ENCODE results near the gene ME2. TPM values are rescaled to one million over a fixed set of nuclear protein-coding genes. Genes with fewer than 3 reads are reported as not detected.
"Not testable (repeated sequence)": the region's sequence is repeated elsewhere in the genome, so short reads cannot be mapped to it uniquely, and the experiment has no call there.

Gene ME2
- total RNA-seq, 2 experiments from 2014 or later: 71.8 to 73.6 TPM

GRCh38 chr18:50870138-50870845 lies 8.6 kb upstream of the ME2 start:
- Mint-ChIP-seq H3K4me3 (no peak overlapping the region), H3K4me1 (no peaks in the 10 kb centered on the region), H3K36me3 (ENCODE audit: low read depth) (no peaks in the 10 kb centered on the region), H3K27me3 (peaks cover 2% of the 10 kb centered on the region), H3K9me3 (no peaks in the 10 kb centered on the region), H3K27ac (no peak overlapping the region)
- ChIA-PET POLR2A (interaction anchor here (1.1 to 2.2 kb wide), 2 partner anchors 8 to 160 kb away, joined by 3 to 8 read pairs; partner anchors contain the start of genes ME2 and SMAD4), CTCF (interaction anchor here (1.3 kb wide), 1 partner anchor 36 kb away, joined by 4 read pairs; no protein-coding TSS in a partner anchor)
- no peak for DNase-seq

- no peaks in the 10 kb centered on the region for H3K36me3 Mint-ChIP-seq (ENCODE audit: low read depth)
- no peaks in the 10 kb centered on the region for H3K4me1 Mint-ChIP-seq
- no peak overlapping the region for H3K27ac Mint-ChIP-seq
- no peaks in the 10 kb centered on the region for H3K9me3 Mint-ChIP-seq
- peaks cover 2% of the 10 kb centered on the region for H3K27me3 Mint-ChIP-seq
- no peak for DNase-seq
- no peak overlapping the region for H3K4me3 Mint-ChIP-seq
- CTCF ChIA-PET: interaction anchor here (1.1 kb wide), 1 partner anchor 51 kb away, joined by 4 read pairs; no protein-coding TSS in a partner anchor
- POLR2A ChIA-PET: no interaction called here
Measured at GRCh38 chr18:50871846-50872245, 7.1 kb upstream of the ME2 start.

- H3K4me3 Mint-ChIP-seq: no peak overlapping the region
- H3K27me3 Mint-ChIP-seq: peaks cover 2% of the 10 kb centered on the region
- peaks cover 17% of the 10 kb centered on the region for H3K4me1 Mint-ChIP-seq
- ChIA-PET POLR2A (interaction anchor here (0.9 kb wide), 1 partner anchor 153 kb away, joined by 3 read pairs; no protein-coding TSS in a partner anchor), CTCF (no interaction called here)
- DNase-seq: no peak
- H3K9me3 Mint-ChIP-seq: no peaks in the 10 kb centered on the region
- H3K27ac Mint-ChIP-seq: no peak overlapping the region
- H3K36me3 Mint-ChIP-seq (ENCODE audit: low read depth): peaks cover 6% of the 10 kb centered on the region
Measured at GRCh38 chr18:50875966-50876536, 2.9 kb upstream of the ME2 start.

DNA sequence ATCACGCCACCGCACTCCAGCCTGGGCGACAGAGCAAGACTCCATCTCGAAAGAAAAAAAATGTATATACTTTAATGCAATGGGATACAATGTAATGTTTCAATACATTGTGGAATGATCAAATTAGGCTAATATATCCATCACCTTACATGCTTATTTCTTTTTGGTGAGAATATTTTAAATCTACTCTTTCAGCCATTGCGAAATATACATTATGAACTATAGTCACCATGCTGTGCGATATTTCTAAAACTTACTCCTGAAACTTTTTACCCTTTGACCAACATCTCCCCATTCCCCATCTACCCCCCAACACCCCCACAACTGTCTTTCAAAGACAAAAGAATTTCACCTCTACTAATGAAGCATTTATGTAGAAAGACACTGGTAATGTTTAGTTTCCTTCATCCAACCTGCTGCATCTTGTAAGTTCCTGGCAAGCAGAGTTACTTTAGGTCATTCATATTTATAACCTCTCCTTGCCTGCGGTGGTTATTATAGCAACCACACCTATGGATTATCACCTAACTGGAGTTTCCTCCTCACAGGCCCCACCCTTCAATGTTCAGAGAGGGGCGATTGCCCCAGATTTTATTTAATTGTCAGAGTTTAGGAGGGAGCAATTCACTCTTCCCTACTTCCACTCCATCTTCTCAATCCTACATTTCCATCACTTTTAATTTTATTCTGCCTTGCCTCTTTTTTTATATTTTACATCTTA lies 1.2 kb upstream of the ME2 start:
- Mint-ChIP-seq H3K27ac (peak overlapping the region; percentile 97), H3K9me3 (no peaks in the 10 kb centered on the region), H3K4me1 (peaks cover 22% of the 10 kb centered on the region), H3K4me3 (peak overlapping the region; percentile 88), H3K36me3 (ENCODE audit: low read depth) (peaks cover 6% of the 10 kb centered on the region), H3K27me3 (peaks cover 2% of the 10 kb centered on the region)
- ChIA-PET CTCF (interaction anchor here (1.3 to 1.7 kb wide), 5 partner anchors 10 to 177 kb away, joined by 3 to 10 read pairs (median 6); partner anchors contain the start of gene SMAD4), POLR2A (interaction anchor here (0.8 to 2.1 kb wide), 22 partner anchors 8 to 596 kb away, joined by 3 to 111 read pairs (median 7); partner anchors contain the start of genes ELAC1, MBD1, MEX3C and SKA1)
- DNase-seq: no peak

DNA sequence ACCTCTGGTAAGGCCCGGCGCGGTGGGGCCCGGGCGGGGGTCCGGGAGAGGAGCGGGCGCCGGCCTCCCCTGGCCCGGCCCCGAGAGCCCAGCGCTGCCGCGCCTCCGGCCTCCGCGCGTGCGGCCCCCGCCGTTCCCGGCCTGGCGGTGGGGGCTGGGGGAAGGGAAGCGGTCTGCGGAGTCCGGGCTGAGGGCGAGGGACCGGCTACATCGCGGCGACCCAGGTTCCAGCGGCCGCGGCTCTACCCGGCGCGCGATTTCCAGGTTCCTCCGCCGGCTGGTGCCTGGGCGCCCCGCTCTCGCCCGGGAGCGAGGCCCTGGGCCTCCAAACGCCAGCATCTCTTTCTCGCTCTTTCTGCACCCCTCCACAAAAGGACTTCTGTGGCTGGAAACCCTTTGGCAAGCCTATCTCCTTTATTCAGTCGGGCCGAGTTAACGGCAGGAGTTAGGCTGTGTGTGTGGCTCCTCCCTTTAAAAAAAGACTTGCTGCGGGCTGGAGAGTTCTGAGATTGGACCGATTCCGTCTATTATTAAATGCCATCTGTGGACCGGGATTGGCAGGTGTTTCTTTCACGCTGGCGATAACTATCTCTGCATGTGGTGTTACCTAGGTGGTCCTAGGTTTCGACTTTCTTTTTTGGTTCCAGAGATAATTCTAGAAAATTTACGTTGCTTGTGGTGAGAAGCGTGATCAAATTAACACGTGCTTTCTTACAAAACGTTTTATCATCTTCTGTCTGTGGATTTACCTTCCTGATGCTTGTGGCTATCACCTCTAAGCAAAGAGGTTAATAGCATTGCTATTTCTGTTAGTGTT lies 592 bp downstream of the ME2 start:
- Mint-ChIP-seq H3K4me1 (peaks cover 34% of the 10 kb centered on the region), H3K36me3 (ENCODE audit: low read depth) (peaks cover 15% of the 10 kb centered on the region), H3K4me3 (peak overlapping the region; percentile 95), H3K27ac (peak overlapping the region; percentile 98), H3K9me3 (no peaks in the 10 kb centered on the region), H3K27me3 (no peaks in the 10 kb centered on the region)
- ChIA-PET CTCF (interaction anchor here (0.5 to 1.7 kb wide), 6 partner anchors 8 to 175 kb away, joined by 3 to 10 read pairs (median 6); partner anchors contain the start of gene SMAD4), POLR2A (interaction anchor here (0.8 to 2.1 kb wide), 34 partner anchors 9 to 1392 kb away, joined by 3 to 111 read pairs (median 4); partner anchors contain the start of genes C18orf32, ELAC1, MBD1 and MEX3C)
- DNase-seq: no peak

DNA sequence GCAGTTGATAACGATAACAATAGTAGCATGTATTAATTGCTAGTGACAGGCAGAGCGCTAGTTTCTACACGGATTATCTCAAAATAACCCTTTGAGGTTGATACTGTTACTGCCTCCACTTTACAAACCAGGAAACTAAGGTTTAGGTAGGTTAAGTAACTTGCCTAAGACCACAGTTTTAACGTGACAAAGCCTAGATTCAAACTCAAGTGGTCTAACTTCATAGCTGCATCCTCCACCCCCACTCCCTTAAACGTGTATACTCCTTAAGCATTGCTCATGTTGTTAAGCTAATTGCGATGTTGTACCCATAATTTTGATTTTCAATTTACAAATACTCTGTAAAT lies 1.2 kb downstream of the ME2 start:
- ChIA-PET CTCF (interaction anchor here (0.5 to 1.3 kb wide), 3 partner anchors 150 to 171 kb away, joined by 3 read pairs; partner anchors contain the start of gene SMAD4), POLR2A (interaction anchor here (0.8 to 1.6 kb wide), 6 partner anchors 9 to 150 kb away, joined by 3 to 20 read pairs (median 4); partner anchors contain the start of genes ELAC1 and SMAD4)
- Mint-ChIP-seq H3K27me3 (no peaks in the 10 kb centered on the region), H3K4me3 (peak overlapping the region; percentile 95), H3K27ac (peak overlapping the region; percentile 98), H3K36me3 (ENCODE audit: low read depth) (peaks cover 15% of the 10 kb centered on the region), H3K4me1 (peaks cover 34% of the 10 kb centered on the region), H3K9me3 (no peaks in the 10 kb centered on the region)
- DNase-seq: no peak

GRCh38 chr18:50880944-50881343 lies 2.0 kb downstream of the ME2 start:
- not testable (repeated sequence) for H3K4me3 Mint-ChIP-seq

DNA sequence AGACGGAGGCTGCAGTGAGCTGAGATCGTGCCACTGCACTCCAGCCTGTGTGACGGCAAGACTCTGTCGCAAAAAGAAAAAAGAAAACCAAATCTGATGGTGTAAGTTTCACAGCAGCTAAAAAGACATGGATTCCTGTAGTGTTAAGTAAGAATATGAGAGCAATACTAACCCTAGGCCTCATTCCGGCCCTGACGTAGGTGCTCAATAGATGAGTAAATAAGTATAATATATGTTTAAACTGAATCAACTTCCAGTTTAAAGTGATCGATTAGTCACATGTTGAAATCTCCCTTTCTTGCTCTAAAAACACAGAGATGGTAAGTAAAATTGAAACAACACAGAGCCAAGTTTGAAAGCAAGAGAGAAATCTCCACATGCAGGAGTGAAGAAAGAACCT lies 8.0 kb downstream of the ME2 start:
- Mint-ChIP-seq H3K9me3 (no peaks in the 10 kb centered on the region), H3K27me3 (no peaks in the 10 kb centered on the region), H3K36me3 (ENCODE audit: low read depth) (peaks cover 46% of the 10 kb centered on the region), H3K27ac (no peak overlapping the region), H3K4me3 (no peak overlapping the region), H3K4me1 (peaks cover 17% of the 10 kb centered on the region)
- POLR2A ChIA-PET: interaction anchor here (0.7 to 3.9 kb wide), 2 partner anchors 8 to 47 kb away, joined by 3 to 30 read pairs; partner anchors contain the start of gene ME2
- CTCF ChIA-PET: interaction anchor here (2.2 kb wide), 1 partner anchor 9 kb away, joined by 5 read pairs; the partner anchor contains the start of gene ME2
- no peak for DNase-seq

More at GRCh38 chr18:50880944-50881343, 2.0 kb downstream of the ME2 start:
- not testable (repeated sequence) for H3K27ac Mint-ChIP-seq, DNase-seq, H3K27me3 Mint-ChIP-seq, H3K9me3 Mint-ChIP-seq
- POLR2A ChIA-PET: interaction anchor here (0.6 to 1.6 kb wide), 6 partner anchors 12 to 150 kb away, joined by 3 to 20 read pairs (median 3); partner anchors contain the start of genes ELAC1 and SMAD4
- Mint-ChIP-seq H3K36me3 (ENCODE audit: low read depth) (peaks cover 15% of the 10 kb centered on the region), H3K4me1 (peaks cover 34% of the 10 kb centered on the region)
- CTCF ChIA-PET: interaction anchor here (1.1 to 1.3 kb wide), 2 partner anchors 149 to 170 kb away, joined by 3 read pairs; partner anchors contain the start of gene SMAD4

DNA sequence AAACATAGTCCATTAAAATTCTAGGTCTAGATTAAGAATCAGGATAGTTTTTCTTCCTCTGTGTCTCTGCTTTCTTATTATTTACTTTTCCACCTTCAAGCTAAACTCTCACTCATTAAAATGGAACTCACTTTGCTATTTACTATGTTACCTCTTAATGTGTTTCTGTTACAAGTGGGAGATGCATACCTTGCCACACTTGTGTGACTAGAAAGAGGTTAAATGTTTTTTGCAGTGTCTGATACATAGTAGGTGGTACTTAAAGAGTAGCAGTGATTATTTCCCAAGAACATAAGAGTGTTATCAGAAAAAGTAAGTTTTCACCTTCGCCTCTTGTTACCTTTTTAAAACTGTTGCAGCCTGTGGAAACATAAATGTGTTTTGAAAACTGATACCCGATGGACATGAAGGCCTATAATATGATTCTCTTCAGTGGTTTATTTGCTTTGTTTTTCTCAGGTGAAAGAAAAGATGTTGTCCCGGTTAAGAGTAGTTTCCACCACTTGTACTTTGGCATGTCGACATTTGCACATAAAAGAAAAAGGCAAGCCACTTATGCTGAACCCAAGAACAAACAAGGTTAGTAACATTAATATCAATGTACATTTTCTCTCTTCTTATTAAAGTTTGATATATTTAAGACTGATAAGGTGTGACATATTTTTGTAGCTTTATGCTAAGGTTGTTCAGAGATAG lies 16.6 kb downstream of the ME2 start:
- Mint-ChIP-seq H3K9me3 (peaks cover 9% of the 10 kb centered on the region), H3K27me3 (no peaks in the 10 kb centered on the region), H3K27ac (no peak overlapping the region), H3K4me3 (no peak overlapping the region), H3K4me1 (peaks cover 2% of the 10 kb centered on the region), H3K36me3 (ENCODE audit: low read depth) (peaks cover 70% of the 10 kb centered on the region)
- CTCF ChIA-PET: interaction anchor here (0.9 kb wide), 1 partner anchor 12 kb away, joined by 4 read pairs; no protein-coding TSS in a partner anchor
- POLR2A ChIA-PET: no interaction called here
- DNase-seq: no peak

DNA sequence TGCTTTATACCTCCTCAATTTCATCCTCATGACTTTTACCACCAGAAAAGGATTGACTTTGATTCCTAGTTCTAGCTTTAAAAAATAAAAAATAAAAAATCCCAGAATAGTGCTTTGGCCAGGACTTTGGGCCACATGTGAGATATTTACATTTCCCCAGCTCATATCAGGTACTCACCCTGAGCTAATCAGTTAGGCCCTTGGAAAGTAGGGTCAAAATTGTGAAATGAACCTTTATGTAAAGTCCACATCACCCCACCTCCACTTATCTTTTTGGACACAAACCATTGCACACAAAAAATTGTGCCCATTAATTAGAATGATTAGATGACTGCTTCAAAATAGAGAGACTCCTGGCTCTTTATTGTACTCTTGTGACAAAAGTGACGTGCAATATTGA lies 17.2 kb downstream of the ME2 start:
- POLR2A ChIA-PET: no interaction called here

DNA sequence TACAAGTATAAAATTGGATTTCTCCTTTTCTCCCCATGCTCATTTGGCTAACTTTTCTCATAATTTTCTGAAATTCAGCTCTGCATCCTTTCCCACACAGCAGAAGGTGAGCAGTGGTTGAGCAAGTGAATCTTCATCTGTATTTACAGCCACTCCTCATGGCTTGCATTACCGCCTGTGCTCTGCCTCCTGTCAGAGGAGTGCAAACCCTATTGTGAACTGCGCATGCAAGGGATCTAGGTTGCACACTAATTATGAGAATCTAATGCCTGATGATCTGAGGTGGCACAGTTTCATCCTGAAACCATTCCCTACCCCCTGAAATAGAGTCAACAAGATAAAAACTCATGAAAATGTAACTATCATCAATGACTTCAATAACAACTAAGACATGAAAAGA lies 20.0 kb downstream of the ME2 start:
- no peaks in the 10 kb centered on the region for H3K27me3 Mint-ChIP-seq
- no peak overlapping the region for H3K27ac Mint-ChIP-seq
- ChIA-PET POLR2A (no interaction called here), CTCF (no interaction called here)
- H3K36me3 Mint-ChIP-seq (ENCODE audit: low read depth): peaks cover 72% of the 10 kb centered on the region
- peaks cover 2% of the 10 kb centered on the region for H3K4me1 Mint-ChIP-seq
- DNase-seq: no peak
- H3K9me3 Mint-ChIP-seq: peaks cover 9% of the 10 kb centered on the region
- no peak overlapping the region for H3K4me3 Mint-ChIP-seq

More for the DNA sequence above, 17.2 kb downstream of the ME2 start:
- CTCF ChIA-PET: interaction anchor here (0.9 kb wide), 1 partner anchor 13 kb away, joined by 4 read pairs; no protein-coding TSS in a partner anchor
- Mint-ChIP-seq H3K4me3 (no peak overlapping the region), H3K36me3 (ENCODE audit: low read depth) (peaks cover 69% of the 10 kb centered on the region), H3K27ac (no peak overlapping the region), H3K27me3 (no peaks in the 10 kb centered on the region), H3K9me3 (peaks cover 9% of the 10 kb centered on the region), H3K4me1 (peaks cover 2% of the 10 kb centered on the region)
- no peak for DNase-seq

Measured in activated CD4-positive, alpha-beta memory T cell treated with anti-CD3 and anti-CD28 coated beads, Interleukin-2, amount 10 ng/mL, durations not matched to agents 7 days and 5 days (primary cell).